RPMI7951 (cell line): ENCODE results near the gene HES7. TPM values are rescaled to one million over a fixed set of nuclear protein-coding genes. Genes with fewer than 3 reads are reported as not detected.

Experiments used
- DNase-seq: peaks from one replicate; pipeline ENCODE4 v3.0.0-alpha.2; 2012; ENCODE audit warnings: low read depth
- total RNA-seq: library from RNA; depleted of rRNA; stranded (reverse); fragments of >200 nt; shearing (Covaris generic); gene quantifications from 2 replicates; pipeline ENCODE4 v1.2.3, GENCODE V29; 2014; rRNA removed

HES7 gene
- total RNA-seq, 1 experiment from 2014 or later = 0.48 TPM

GRCh38 chr17:8073627-8074484 lies 50.0 kb downstream of the HES7 start:
- peak; percentile 36 for DNase-seq

- DNase-seq = no peak
Observed at GRCh38 chr17:8072729-8073461, 51.0 kb downstream of the HES7 start.

- no peak for DNase-seq
Observed at GRCh38 chr17:8072341-8072728, 51.6 kb downstream of the HES7 start.

GRCh38 chr17:8071496-8071895 lies 52.4 kb downstream of the HES7 start:
- DNase-seq = no peak

Other genes with a start within 250 kb of the HES7 start
- gene CHD3, start 235.3 kb downstream of the HES7 start, total RNA-seq = 20.3 and 30.8 TPM in 2 replicates
- gene RNF227, start 207.8 kb downstream of the HES7 start, total RNA-seq = 2.3 and 7.8 TPM in 2 replicates
- gene KCNAB3, start 194.2 kb downstream of the HES7 start, total RNA-seq = 1.1 TPM in 2 replicates
- gene TRAPPC1, start 192.2 kb downstream of the HES7 start, total RNA-seq = 39.9 and 54.2 TPM in 2 replicates
- 19.6 and 23.2 TPM in 2 replicates for gene CNTROB, start 191.9 kb downstream of the HES7 start, total RNA-seq
- not detected in 2 replicates for gene GUCY2D, start 121.5 kb downstream of the HES7 start, total RNA-seq
- gene ALOX15B, start 85.0 kb downstream of the HES7 start, total RNA-seq = not detected in 2 replicates
- gene ALOX12B, start 36.4 kb downstream of the HES7 start, total RNA-seq = not detected in 2 replicates
- gene ALOXE3, start 5.6 kb downstream of the HES7 start, total RNA-seq = 0.12 TPM in 1 of 2 replicates, not detected in the other
- gene PER1, start 28.3 kb upstream of the HES7 start, total RNA-seq = 3.0 and 8.2 TPM in 2 replicates
- 2.0 and 2.1 TPM in 2 replicates for gene VAMP2, start 38.8 kb upstream of the HES7 start, total RNA-seq
- 53.3 and 64.7 TPM in 2 replicates for gene TMEM107, start 52.3 kb upstream of the HES7 start, total RNA-seq
- gene BORCS6, start 66.1 kb upstream of the HES7 start, total RNA-seq = 3.0 and 5.9 TPM in 2 replicates
- 94.7 and 97.8 TPM in 2 replicates for gene AURKB, start 86.5 kb upstream of the HES7 start, total RNA-seq
- gene CTC1, start 124.0 kb upstream of the HES7 start, total RNA-seq = 3.4 and 3.7 TPM in 2 replicates
- 10.5 and 16.8 TPM in 2 replicates for gene PFAS, start 125.2 kb upstream of the HES7 start, total RNA-seq
- gene RANGRF, start 164.6 kb upstream of the HES7 start, total RNA-seq = 10.7 and 14.9 TPM in 2 replicates
- 0.98 and 1.2 TPM in 2 replicates for gene SLC25A35, start 171.3 kb upstream of the HES7 start, total RNA-seq
- gene ARHGEF15, start 186.1 kb upstream of the HES7 start, total RNA-seq = not detected in 2 replicates
- gene ODF4, start 215.7 kb upstream of the HES7 start, total RNA-seq = not detected in 2 replicates